ENCODE data around the gene ADPRS.

ADPRS gene

DNA sequence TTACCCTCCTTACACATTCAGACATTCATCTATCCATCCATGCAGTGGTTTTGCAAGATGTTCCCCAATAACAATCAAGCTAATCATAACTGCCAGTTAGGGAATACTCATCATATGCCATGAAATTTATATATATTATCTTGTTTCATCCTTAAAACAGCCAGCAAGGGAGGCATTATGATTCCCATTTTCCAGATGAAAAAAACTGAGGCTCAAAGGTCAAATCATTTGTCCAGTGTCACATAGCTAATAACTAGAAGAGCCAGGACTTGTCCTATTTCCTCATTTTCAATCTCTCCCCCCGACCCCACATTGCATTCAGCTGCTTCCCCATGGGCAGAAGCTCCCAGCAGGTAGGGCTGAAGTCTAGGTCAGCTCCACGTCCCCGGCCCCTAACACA is 43.3 kb downstream of the ADPRS start:
- Histone ChIP-seq H3K9ac (ENCODE audit: low read depth, low read length, poor library complexity, severe bottlenecking) (no peak overlapping the region), H3K4me1 (ENCODE audit: insufficient read depth, low read length, poor library complexity, severe bottlenecking) (no peaks in the 10 kb centered on the region), H3K4me3 (ENCODE audit: low read length, poor library complexity, severe bottlenecking) (no peak overlapping the region), H3K79me2 (ENCODE audit: insufficient read depth, low read length) (no peaks in the 10 kb centered on the region), H3K27me3 (ENCODE audit: insufficient read depth, low read length, poor library complexity, severe bottlenecking) (no peaks in the 10 kb centered on the region), H4K20me1 (ENCODE audit: insufficient read depth, low read length, poor library complexity, severe bottlenecking) (no peaks in the 10 kb centered on the region), H3F3A (ENCODE audit: low read depth) (no peaks in the 10 kb centered on the region), H3K9me3 (ENCODE audit: insufficient read depth, low read depth, low read length) (no peaks in the 10 kb centered on the region), H2AFZ (ENCODE audit: low read length) (no peak overlapping the region), H3K4me2 (ENCODE audit: low read depth, low read length, poor library complexity, severe bottlenecking) (no peak overlapping the region), H3K36me3 (ENCODE audit: insufficient read depth, low read length) (peaks cover 8% of the 10 kb centered on the region; the same call in 1 of the 2 replicates), H3K9me2 (replicated peaks; ENCODE audit: low read depth, low read length) (no peaks in the 10 kb centered on the region)
- TF ChIP-seq, protein P1, sequence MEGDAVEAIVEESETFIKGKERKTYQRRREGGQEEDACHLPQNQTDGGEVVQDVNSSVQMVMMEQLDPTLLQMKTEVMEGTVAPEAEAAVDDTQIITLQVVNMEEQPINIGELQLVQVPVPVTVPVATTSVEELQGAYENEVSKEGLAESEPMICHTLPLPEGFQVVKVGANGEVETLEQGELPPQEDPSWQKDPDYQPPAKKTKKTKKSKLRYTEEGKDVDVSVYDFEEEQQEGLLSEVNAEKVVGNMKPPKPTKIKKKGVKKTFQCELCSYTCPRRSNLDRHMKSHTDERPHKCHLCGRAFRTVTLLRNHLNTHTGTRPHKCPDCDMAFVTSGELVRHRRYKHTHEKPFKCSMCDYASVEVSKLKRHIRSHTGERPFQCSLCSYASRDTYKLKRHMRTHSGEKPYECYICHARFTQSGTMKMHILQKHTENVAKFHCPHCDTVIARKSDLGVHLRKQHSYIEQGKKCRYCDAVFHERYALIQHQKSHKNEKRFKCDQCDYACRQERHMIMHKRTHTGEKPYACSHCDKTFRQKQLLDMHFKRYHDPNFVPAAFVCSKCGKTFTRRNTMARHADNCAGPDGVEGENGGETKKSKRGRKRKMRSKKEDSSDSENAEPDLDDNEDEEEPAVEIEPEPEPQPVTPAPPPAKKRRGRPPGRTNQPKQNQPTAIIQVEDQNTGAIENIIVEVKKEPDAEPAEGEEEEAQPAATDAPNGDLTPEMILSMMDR (conservative IDR thresholded peaks at IDR 0.05; ENCODE audit: low read length) = no peak
- no peak for TF ChIP-seq EZH2phosphoT487 (IDR thresholded peaks at IDR 0.05; ENCODE audit: borderline replicate concordance)

DNA sequence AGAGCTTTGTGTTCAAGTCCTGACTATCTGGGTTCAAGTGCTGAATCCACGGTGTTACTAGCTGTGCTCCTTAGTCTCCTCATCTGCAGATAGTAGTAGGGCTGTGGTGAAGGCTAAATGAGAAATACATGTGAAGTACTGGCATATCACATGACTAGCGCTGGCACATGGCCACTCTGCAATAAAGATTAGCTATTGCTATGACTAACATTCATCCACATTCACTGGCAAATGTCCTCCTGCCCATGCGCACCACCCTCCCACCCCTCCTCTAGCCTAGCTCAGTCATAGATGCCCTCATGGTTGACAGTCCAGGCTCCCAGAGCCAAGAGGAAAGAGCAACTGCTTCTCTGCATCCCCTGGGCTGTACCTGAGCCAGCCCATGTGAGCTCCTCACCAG is 44.8 kb downstream of the ADPRS start:
- Histone ChIP-seq H3K9me3 (ENCODE audit: insufficient read depth, low read depth, low read length) (no peaks in the 10 kb centered on the region), H3K4me2 (ENCODE audit: low read depth, low read length, poor library complexity, severe bottlenecking) (no peak overlapping the region), H3K9me2 (replicated peaks; ENCODE audit: low read depth, low read length) (no peaks in the 10 kb centered on the region), H3K4me1 (ENCODE audit: insufficient read depth, low read length, poor library complexity, severe bottlenecking) (no peaks in the 10 kb centered on the region), H2AFZ (ENCODE audit: low read length) (no peak overlapping the region; the same call in 1 of the 2 replicates), H3K36me3 (ENCODE audit: insufficient read depth, low read length) (peaks cover 22% of the 10 kb centered on the region; the same call in 1 of the 2 replicates), H3F3A (ENCODE audit: low read depth) (no peaks in the 10 kb centered on the region), H3K79me2 (ENCODE audit: insufficient read depth, low read length) (no peaks in the 10 kb centered on the region), H3K9ac (ENCODE audit: low read depth, low read length, poor library complexity, severe bottlenecking) (no peak overlapping the region), H3K4me3 (ENCODE audit: low read length, poor library complexity, severe bottlenecking) (no peak overlapping the region), H4K20me1 (ENCODE audit: insufficient read depth, low read length, poor library complexity, severe bottlenecking) (no peaks in the 10 kb centered on the region), H3K27me3 (ENCODE audit: insufficient read depth, low read length, poor library complexity, severe bottlenecking) (no peaks in the 10 kb centered on the region)
- TF ChIP-seq EZH2phosphoT487 (IDR thresholded peaks at IDR 0.05; ENCODE audit: borderline replicate concordance) = no peak
- TF ChIP-seq, protein P1 (conservative IDR thresholded peaks at IDR 0.05; ENCODE audit: low read length) = no peak

DNA sequence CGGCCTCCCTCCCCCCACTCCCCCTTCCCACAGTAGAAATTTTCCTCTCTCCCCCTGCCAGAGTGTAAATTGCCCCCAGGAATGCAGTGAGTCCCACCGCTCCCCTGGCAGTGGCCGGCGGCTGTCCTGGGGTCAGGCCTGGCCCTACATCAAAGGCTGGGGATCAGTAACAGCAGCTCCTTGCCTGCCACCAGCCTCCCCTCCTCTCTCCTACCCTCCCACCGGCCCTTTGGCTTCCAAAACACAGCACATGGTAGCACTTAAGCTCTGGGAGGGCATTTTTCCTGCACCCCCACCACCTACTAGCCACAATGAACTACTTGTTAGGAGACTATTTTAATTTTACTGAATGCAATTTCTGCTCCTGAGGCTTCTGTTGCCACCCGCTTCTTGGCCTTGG is 45.3 kb downstream of the ADPRS start:
- Histone ChIP-seq H3K9ac (ENCODE audit: low read depth, low read length, poor library complexity, severe bottlenecking) (no peak overlapping the region), H3K9me2 (replicated peaks; ENCODE audit: low read depth, low read length) (no peaks in the 10 kb centered on the region), H3K4me1 (ENCODE audit: insufficient read depth, low read length, poor library complexity, severe bottlenecking) (no peaks in the 10 kb centered on the region), H3K79me2 (ENCODE audit: insufficient read depth, low read length) (no peaks in the 10 kb centered on the region), H3K4me3 (ENCODE audit: low read length, poor library complexity, severe bottlenecking) (no peak overlapping the region), H3K4me2 (ENCODE audit: low read depth, low read length, poor library complexity, severe bottlenecking) (no peak overlapping the region), H3K27me3 (ENCODE audit: insufficient read depth, low read length, poor library complexity, severe bottlenecking) (no peaks in the 10 kb centered on the region), H3F3A (ENCODE audit: low read depth) (no peaks in the 10 kb centered on the region), H3K36me3 (ENCODE audit: insufficient read depth, low read length) (peaks cover 23% of the 10 kb centered on the region; the same call in 1 of the 2 replicates), H2AFZ (ENCODE audit: low read length) (no peak overlapping the region; the same call in 1 of the 2 replicates), H3K9me3 (ENCODE audit: insufficient read depth, low read depth, low read length) (no peaks in the 10 kb centered on the region), H4K20me1 (ENCODE audit: insufficient read depth, low read length, poor library complexity, severe bottlenecking) (no peaks in the 10 kb centered on the region)
- no peak for TF ChIP-seq EZH2phosphoT487 (IDR thresholded peaks at IDR 0.05; ENCODE audit: borderline replicate concordance)
- TF ChIP-seq, protein P1 (conservative IDR thresholded peaks at IDR 0.05; ENCODE audit: low read length) = no peak

Data from Loucy (cell line).